Myocyte (in vitro differentiated cells): ENCODE data around the gene GOLGA8M. TPM values are rescaled to one million over a fixed set of nuclear protein-coding genes. Genes with fewer than 3 reads are reported as not detected.
"Not testable (repeated sequence)": the region's sequence is repeated elsewhere in the genome, so short reads cannot be mapped to it uniquely, and the experiment has no call there.

Experiments
- DNase-seq: peaks from one replicate; pipeline ENCODE4 v3.0.0-alpha.2; 2012; ENCODE audit warnings: low read depth
- total RNA-seq: library from RNA; depleted of rRNA; stranded (reverse); fragments of >200 nt; gene quantifications from 2 replicates; pipeline ENCODE4 v1.2.3, GENCODE V29; 2014

The GOLGA8M gene
- total RNA-seq, 1 donor from 2014 or later, result 0.64 TPM

GRCh38 chr15:28663717-28664116 lies 48.5 kb downstream of the GOLGA8M start:
- DNase-seq, result not testable (repeated sequence)

- not testable (repeated sequence) for DNase-seq
Measured at GRCh38 chr15:28660750-28661149, 51.5 kb downstream of the GOLGA8M start.

GRCh38 chr15:28656018-28656360 lies 56.2 kb downstream of the GOLGA8M start:
- DNase-seq, result not testable (repeated sequence)

- DNase-seq, result not testable (repeated sequence)
Measured at GRCh38 chr15:28655329-28656017, 56.7 kb downstream of the GOLGA8M start.

GRCh38 chr15:28654194-28654593 lies 58.0 kb downstream of the GOLGA8M start:
- not testable (repeated sequence) for DNase-seq

GRCh38 chr15:28652538-28652937 lies 59.7 kb downstream of the GOLGA8M start:
- not testable (repeated sequence) for DNase-seq

Other genes starting within 250 kb of the GOLGA8M start
- not detected in 2 replicates for gene GOLGA8G, start 179.4 kb downstream of the GOLGA8M start, total RNA-seq
- gene GOLGA6L25, start 158.9 kb downstream of the GOLGA8M start, total RNA-seq, result not detected in 2 replicates
- not detected in 2 replicates for gene GOLGA6L7, start 136.2 kb upstream of the GOLGA8M start, total RNA-seq
- gene APBA2, start 173.6 kb upstream of the GOLGA8M start, total RNA-seq, result not detected in 2 replicates